ENCODE measurements around the gene EVA1C. TPM values are rescaled to one million over a fixed set of nuclear protein-coding genes. Genes with fewer than 3 reads are reported as not detected.

Gene EVA1C
- total RNA-seq, 2 experiments from 2014 or later, result 11.1 to 13.7 TPM

DNA sequence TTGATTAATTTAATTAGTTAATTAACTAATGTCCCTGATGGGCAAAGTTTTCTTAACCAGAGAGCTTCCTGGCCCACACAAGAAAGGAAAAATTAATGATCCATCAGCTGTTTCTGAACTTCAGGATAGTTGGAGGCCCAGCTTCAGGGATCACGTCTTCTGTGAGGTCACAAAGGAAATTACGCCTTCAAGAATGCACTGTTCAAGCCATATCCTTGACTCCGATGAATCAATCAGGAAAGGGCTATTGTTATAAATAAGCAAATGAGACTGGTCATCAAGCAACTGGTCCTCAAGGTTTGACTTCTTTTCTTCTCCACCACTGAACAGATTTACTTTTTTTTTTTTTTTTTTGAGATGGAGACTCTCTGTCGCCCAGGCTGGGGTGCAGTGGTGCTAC lies 132.2 kb downstream of the EVA1C start:
- Mint-ChIP-seq H3K27ac (no peak overlapping the region), H3K4me3 (no peak overlapping the region), H3K9me3 (no peaks in the 10 kb centered on the region), H3K4me1 (ENCODE audit: low read depth) (peaks cover 7% of the 10 kb centered on the region), H3K27me3 (no peaks in the 10 kb centered on the region), H3K36me3 (ENCODE audit: low read depth) (no peaks in the 10 kb centered on the region)
- TF ChIP-seq, protein P1, sequence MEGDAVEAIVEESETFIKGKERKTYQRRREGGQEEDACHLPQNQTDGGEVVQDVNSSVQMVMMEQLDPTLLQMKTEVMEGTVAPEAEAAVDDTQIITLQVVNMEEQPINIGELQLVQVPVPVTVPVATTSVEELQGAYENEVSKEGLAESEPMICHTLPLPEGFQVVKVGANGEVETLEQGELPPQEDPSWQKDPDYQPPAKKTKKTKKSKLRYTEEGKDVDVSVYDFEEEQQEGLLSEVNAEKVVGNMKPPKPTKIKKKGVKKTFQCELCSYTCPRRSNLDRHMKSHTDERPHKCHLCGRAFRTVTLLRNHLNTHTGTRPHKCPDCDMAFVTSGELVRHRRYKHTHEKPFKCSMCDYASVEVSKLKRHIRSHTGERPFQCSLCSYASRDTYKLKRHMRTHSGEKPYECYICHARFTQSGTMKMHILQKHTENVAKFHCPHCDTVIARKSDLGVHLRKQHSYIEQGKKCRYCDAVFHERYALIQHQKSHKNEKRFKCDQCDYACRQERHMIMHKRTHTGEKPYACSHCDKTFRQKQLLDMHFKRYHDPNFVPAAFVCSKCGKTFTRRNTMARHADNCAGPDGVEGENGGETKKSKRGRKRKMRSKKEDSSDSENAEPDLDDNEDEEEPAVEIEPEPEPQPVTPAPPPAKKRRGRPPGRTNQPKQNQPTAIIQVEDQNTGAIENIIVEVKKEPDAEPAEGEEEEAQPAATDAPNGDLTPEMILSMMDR (IDR thresholded peaks at IDR 0.05), result no peak
- no peak for DNase-seq
- CTCF ChIA-PET, result no interaction called here
- intact Hi-C loops (cut with micrococcal nuclease), result no loop called here
- no peak for ATAC-seq
- POLR2A ChIA-PET, result no interaction called here

DNA sequence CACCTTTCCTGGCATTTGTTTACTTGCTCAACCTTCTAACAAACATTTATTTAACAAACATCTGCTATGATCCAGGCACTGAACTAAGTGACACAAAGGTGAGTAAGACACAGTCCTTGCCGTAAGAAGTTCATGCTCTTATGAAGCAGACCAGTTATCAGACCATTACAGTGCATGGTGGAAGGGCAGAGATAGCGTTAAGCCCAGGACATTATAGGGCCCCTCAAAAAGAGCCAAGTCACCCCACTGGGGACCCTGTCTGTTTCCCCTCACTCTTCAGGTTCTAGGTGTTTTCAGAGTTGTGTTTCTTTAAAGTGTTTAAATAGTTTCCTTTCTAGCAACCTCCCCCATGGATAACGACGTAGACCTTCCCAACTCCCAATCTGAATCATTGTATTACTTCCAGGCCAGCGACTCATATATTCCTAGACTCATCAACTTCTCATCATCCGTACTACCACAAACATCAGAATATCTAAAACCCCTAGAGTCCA lies 133.5 kb downstream of the EVA1C start:
- Mint-ChIP-seq H3K9me3 (no peaks in the 10 kb centered on the region), H3K4me3 (no peak overlapping the region), H3K36me3 (ENCODE audit: low read depth) (no peaks in the 10 kb centered on the region), H3K27me3 (no peaks in the 10 kb centered on the region), H3K27ac (no peak overlapping the region), H3K4me1 (ENCODE audit: low read depth) (peaks cover 7% of the 10 kb centered on the region)
- DNase-seq, result no peak
- intact Hi-C loops (cut with micrococcal nuclease), result no loop called here
- TF ChIP-seq, protein P1 (IDR thresholded peaks at IDR 0.05), result no peak
- CTCF ChIA-PET, result no interaction called here
- no peak for ATAC-seq
- POLR2A ChIA-PET, result no interaction called here

DNA sequence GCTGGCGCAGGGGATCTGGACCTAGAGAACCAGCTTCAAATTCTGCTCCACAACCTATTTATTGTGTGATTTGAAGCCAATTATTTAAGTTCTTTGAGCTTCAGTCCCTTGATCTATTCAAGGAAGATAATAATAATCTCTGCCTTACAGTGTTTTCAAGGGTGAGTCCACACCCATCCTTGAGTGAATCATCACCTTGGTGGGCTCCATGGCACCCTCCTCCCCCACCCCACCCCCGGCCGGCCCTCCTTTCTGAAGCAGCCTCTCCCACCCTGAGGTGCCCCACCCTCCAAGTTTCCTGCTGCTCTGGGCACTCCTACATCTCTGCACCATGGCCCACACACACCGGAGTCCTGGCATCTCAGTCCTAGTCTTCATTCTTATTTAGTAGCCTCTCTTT lies 134.5 kb downstream of the EVA1C start:
- DNase-seq (no peak), ATAC-seq (no peak)
- ChIA-PET CTCF (interaction anchor here (0.6 to 1.3 kb wide), 2 partner anchors 22 to 468 kb away, joined by 3 to 6 read pairs; no protein-coding TSS in a partner anchor), POLR2A (no interaction called here)
- Mint-ChIP-seq H3K27me3 (no peaks in the 10 kb centered on the region), H3K9me3 (no peaks in the 10 kb centered on the region), H3K27ac (no peak overlapping the region), H3K4me3 (no peak overlapping the region), H3K36me3 (ENCODE audit: low read depth) (no peaks in the 10 kb centered on the region), H3K4me1 (ENCODE audit: low read depth) (peaks cover 7% of the 10 kb centered on the region)
- intact Hi-C loops (cut with micrococcal nuclease), result no loop called here
- TF ChIP-seq, protein P1 (IDR thresholded peaks at IDR 0.05), result no peak

DNA sequence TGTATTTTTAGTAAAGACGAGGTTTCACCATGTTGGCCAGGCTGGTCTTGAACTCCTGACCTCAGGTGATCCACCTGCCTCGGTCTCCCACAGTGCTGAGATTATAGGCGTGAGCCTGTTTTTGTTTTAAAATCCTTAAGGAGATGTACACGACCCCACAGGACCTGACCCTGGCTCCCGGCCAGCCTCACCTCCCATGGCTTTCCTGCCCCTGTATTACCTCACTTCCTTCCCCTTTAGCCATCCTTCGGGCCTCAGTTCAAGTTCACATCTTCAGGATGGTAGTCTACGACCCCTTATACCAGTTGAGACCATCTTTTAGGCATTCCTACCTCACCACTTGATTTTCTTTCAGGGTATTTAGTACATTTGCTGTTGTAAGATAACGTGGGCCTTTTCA lies 136.5 kb downstream of the EVA1C start:
- no peaks in the 10 kb centered on the region for H3K27me3 Mint-ChIP-seq
- H3K27ac Mint-ChIP-seq, result no peak overlapping the region
- DNase-seq, result no peak
- no peak for ATAC-seq
- ChIA-PET CTCF (interaction anchor here (1.7 kb wide), 1 partner anchor 135 kb away, joined by 4 read pairs; no protein-coding TSS in a partner anchor), POLR2A (no interaction called here)
- no peaks in the 10 kb centered on the region for H3K36me3 Mint-ChIP-seq (ENCODE audit: low read depth)
- H3K9me3 Mint-ChIP-seq, result no peaks in the 10 kb centered on the region
- peaks cover 7% of the 10 kb centered on the region for H3K4me1 Mint-ChIP-seq (ENCODE audit: low read depth)
- no peak overlapping the region for H3K4me3 Mint-ChIP-seq
- TF ChIP-seq, protein P1 (IDR thresholded peaks at IDR 0.05), result no peak
- intact Hi-C loops (cut with micrococcal nuclease), result no loop called here

DNA sequence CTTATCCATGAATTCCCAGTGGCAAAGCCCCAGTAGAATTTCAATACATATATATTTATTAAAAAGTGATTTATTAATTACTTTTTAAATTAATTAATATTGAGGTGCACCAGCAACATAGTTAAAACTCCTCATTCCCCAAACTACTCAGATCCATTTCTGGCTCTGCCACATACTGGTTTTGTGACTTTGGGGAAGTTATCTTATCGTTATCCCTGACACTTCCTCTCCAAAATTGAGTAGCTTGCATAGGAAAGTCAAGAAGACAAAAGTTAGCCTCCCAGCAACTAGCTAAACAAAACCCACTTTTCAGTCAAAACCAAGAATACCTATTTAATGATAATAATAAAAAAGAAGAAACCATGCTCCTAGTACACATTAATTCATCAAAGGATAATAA lies 136.9 kb downstream of the EVA1C start:
- Mint-ChIP-seq H3K27ac (no peak overlapping the region), H3K27me3 (no peaks in the 10 kb centered on the region), H3K4me1 (ENCODE audit: low read depth) (peaks cover 7% of the 10 kb centered on the region), H3K9me3 (no peaks in the 10 kb centered on the region), H3K4me3 (no peak overlapping the region), H3K36me3 (ENCODE audit: low read depth) (no peaks in the 10 kb centered on the region)
- DNase-seq (no peak), ATAC-seq (no peak)
- ChIA-PET POLR2A (no interaction called here), CTCF (interaction anchor here (1.7 kb wide), 1 partner anchor 135 kb away, joined by 4 read pairs; no protein-coding TSS in a partner anchor)
- TF ChIP-seq, protein P1 (IDR thresholded peaks at IDR 0.05), result no peak
- intact Hi-C loops (cut with micrococcal nuclease), result no loop called here

Data from activated CD8-positive, alpha-beta T cell treated with anti-CD3 and anti-CD28 coated beads for 36 hours (primary cell).